GM19455 (cell line): ENCODE results near the gene ITGB7.
"Not testable (repeated sequence)": the region's sequence is repeated elsewhere in the genome, so short reads cannot be mapped to it uniquely, and the experiment has no call there.

Experiments used
- ATAC-seq: cut with Tn5 transposase; IDR thresholded peaks from one replicate; pipeline ENCODE4 v1.9.1; 2021; ENCODE audit not compliant: unreplicated experiment

Gene ITGB7

DNA sequence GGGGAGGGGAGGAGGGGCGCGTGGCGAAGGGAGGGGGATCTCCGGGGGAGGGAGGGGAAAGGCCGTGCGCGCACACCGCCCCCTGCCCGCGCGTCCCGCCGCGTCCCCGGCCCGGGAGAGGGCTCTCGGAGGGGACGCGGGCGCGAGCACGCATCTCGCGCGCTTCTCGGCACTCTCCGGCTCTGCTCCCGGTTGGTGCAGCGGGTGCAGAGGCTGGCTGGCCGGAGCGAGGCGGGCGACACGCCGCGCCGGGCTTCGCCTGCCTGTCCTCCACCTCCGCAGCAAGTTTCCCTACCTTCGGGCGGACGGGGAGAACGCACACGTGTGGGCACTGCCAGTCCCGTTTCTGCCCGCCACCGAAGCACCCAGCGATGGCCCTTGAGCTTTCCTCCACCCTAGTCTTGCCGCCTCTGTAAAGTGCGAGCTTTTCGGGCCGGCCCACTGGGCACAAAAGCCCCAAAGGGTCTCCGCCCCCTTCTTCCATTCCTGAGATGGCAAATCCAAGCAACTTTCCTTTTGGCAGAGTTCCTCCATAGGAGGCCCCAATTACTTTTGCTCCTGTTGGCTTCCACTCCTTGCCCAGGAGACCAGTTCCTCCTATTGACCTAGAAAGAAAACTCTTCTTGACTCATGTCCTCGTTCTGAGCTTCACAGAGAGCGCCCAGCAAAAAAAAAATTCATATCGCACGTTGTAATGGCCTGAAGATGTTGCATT is 26.0 kb downstream of the ITGB7 start:
- peak; percentile 53 for ATAC-seq

DNA sequence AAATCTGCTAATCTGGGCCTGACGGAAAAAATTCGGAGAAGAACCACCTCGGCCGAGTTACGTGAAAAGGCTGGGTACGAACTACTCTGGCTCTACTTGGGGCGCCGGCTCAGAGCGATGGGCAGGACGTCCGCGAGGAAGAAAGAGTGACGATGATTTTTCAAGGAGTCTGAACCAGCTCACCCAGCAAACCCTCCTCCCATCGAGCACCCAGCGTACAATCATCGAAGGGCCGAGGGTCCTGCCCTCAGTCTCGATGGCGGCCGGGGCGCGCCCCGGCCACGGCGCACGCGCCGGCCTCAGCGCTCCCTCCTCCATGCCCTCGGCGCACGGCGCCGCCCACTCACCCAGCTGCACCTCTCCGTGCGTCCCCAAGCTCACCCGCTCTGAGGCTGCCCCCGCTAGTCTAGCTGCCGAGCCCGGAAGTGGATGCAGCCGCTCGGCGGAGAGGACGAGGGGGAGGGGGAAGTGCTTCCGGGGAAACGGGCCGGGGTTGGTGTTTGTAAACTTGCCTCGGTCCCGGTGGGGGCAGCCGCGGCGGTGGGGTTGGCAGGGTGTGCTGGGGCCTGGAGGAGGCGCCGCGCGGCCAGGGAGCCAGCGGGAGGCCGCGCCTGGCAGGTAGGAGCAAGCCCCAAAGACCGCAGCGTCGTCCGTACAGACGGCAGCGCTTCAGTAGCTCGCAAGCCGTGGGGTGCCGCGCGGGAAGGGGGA is 26.7 kb downstream of the ITGB7 start, which contains the start of the genes CSAD and ZNF740:
Gene CSAD (minus strand): TSS at position 706 of the 711 bp plus-strand sequence. CDS start 7,455 bp downstream, outside the sequence.
Gene ZNF740 (plus strand): TSS at position 503 of the 711 bp plus-strand sequence. CDS start 1,262 bp downstream, outside the sequence.
- peak; percentile 94 for ATAC-seq

DNA sequence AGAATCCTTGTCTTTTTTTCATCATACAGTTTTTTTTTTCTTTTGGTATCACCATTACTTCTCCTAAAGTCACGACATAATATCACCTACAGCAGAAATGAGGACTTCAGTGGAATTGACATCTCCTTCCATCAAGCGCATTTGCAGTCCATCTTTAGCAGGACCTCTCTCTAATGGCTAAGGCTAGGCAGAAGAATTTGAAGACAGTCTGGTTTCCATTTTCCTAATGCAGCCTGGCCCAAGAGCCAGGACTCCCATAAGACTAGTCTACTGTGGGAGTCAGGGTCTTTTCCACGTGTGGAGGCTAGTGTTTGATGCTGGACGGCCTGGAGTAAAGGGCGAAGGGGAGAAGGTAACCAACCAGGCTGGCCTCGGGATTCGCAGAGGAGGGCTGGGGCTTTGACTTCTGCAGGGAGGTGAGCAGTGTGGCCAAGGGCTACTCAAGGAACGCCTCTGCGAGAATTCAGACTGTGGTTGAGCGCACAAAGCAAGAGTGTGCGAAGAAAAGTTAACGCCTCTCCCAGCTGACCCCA is 27.3 kb downstream of the ITGB7 start:
- peak; percentile 5 for ATAC-seq

DNA sequence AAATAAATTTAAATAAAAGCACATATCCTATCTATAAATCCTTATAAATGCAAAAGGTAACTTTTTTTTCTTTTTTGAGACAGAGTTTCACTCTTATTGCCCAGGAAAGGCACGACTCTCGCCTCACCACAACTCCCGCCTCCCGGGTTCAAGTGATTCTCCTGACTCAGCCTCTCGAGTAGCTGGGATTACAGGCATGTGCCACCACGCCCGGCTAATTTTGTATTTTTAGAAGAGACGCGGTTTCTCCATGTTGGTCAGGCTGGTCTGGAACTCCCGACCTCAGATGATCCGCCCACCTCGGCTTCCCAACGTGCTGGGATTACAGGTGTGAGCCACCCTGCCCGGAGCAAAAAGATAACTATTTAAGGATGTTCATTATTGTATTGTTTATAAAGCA is 28.2 kb downstream of the ITGB7 start:
- ATAC-seq = not testable (repeated sequence)

DNA sequence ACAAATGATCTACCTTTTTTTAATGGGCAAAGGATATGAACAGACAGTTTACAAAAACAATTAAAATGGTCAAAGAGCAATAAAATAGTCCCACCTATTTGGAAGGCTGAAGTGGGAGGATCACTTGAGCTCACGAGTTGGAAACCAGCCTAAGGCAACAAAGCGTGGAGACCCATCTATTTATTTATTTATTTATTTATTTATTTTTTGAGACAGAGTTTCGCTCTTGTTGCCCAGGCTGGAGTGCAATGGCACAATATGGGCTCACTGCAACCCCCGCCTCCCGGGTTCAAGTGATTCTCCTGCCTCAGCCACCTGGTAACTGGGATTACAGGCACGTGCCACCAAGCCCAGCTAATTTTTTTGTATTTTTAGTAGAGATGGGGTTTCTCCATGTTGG is 29.6 kb downstream of the ITGB7 start:
- ATAC-seq = not testable (repeated sequence)

DNA sequence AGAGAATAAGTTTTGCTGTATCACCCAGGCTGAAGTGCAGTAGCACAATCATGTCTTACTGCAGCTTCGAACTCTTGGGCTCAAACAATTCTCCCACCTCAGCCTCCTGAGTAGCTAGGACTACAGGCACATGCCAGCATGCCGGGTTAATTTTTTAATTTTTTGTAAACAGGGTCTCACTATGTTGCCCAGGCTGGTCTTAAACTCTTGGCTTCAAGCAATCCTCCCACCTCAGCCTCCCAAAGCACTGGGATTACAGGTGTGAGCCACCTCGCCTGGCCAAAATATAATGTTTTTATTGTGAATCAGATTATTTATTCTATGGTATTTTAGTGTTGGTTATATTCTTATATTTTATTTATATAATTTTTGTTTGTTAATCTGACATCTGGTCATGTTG is 30.3 kb downstream of the ITGB7 start:
- no peak for ATAC-seq

DNA sequence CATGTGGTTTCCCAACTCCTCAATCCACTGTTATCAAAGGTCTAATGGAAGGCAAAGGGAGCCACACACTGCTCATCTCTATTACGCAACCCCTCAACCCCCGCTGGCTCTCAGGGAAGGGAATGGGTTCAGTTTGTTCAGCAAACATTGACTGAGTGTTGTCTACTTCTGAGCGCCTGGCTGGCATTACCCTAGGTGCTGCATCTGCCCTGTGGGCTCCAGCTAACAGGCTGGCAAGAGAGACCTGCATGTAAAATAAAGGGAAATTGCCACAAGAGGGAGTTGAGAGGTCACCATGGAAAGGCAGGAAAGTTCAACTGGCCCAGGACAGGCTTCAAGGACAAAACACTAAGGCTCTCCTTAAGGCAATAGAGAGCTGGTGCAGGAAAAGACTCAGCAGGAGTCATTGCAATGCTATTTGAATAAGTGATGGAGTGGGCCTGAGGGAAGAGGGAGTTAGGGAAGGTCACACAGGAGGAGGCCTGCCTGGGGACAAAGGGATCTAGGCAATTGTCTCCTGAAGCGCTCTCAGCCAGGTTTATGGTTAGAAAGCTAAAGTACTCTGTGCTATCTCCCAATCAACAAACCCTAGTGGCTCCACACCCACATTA is 32.1 kb downstream of the ITGB7 start:
- ATAC-seq = no peak

DNA sequence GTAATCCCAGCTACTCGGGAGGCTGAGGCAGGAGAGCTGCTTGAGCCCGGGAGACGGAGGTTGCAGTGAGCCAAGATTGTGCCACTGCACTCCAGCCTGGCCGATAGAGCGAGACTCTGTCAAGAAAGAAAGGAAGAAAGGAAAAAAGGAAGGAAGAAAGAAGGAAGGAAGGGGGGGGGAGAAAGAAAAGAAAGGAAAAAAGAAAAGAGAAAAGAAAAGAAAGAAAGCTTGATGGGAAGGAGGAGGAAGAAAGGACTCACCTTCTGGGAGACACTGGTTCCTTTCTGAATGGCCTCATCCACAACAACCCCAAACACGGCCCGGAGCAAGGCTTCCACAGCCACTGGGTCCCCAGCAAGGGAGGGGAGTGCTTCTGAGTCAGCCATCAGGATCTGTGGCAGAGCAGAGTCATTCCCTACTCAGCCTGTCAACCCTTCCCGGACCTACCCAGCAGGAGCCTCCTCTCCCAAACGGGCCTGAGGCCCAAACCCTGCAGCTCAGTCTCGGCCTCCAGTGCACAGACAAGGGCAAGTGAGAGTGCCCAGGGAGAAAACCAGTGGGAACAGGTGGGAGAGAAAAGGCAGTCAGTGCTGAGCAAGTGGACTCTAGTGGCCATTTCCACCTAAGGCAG is 33.9 kb downstream of the ITGB7 start:
- no peak for ATAC-seq

DNA sequence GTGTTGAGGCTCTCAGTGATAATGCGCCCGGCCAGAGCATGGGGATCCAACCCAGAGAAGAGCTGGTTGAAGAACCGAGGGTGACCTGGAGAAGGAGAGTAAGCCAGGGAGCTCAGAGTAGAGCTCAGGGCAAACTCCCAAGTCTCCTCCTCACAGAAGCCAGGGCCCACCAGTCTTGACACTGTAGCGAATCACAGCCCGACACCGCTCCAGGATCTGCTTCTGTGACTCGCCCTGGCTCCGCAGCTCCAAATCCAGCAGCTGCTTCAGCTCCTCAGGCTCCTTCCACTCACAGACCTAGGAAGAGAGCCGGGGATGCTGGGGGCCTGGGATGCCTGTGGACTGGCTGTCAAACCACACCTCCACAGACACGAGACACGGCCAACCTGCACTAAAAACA is 34.7 kb downstream of the ITGB7 start:
- no peak for ATAC-seq

DNA sequence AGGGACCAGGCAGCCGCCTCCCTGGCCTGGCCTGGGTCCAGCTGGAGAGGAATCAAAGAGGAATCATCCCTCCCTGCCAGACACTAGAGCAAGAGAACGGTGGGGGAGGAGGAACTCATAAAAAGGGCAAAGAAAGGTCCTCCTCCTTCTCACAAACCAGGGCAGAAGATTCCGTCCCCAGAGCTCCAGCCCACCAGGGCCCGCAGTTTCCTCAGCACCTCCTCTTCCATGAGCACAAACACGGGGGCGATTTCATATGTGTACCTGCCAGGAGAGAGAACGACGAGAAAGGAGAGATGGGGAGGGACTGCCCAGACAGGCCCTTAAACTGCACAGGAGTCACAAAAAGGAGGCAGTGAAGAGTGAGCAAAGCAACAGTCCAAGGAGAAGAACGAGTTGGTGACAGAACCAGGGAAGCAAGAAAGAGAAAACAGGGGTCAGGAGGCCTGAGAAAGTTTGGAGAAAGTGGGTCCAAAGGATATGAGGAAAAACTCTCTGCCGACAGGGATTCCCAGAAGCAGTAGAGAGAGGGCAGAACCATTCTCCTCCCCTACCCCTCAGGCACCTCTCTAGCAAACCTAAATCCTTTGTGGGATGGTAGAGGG is 35.2 kb downstream of the ITGB7 start:
- ATAC-seq = no peak

DNA sequence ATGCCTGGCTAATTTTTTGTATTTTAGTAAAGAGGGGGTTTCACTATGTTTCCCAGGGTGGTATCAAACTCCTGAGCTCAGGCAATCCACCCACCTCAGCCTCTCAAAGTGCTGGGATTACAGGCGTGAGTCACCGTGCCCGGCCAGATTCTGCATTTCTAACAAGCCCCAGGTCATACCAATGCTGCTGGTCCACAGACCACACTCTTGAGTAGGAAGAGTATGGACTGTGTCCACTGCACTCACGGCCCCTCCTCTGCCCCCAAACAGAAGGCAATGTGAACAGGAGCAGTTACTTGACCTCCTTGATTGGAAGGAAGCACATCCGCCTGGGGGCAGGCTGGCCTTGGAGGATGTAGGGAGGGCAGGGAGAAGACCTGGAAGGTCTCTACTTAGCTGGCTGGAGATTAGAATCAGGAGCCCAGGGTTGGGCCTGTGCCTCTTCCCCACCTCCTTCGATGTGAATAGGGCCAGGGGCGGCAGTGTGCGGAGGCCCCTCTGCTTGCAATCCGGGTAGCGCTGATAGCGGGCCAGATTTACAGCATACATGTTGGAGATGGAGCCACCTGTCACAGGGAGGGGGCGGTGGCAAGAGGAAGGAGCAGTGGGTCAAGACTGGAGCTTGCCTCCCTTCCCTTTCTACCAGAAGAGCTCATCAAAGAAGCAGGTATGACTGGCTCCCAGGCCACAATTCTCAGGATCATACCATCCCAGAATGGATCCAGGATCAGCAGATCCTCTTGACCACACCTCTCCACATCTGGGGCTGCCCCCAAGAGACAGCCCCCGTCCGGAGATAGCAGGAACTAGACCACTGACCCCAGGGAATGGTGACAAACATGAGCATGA is 36.0 kb downstream of the ITGB7 start:
- ATAC-seq = no peak

DNA sequence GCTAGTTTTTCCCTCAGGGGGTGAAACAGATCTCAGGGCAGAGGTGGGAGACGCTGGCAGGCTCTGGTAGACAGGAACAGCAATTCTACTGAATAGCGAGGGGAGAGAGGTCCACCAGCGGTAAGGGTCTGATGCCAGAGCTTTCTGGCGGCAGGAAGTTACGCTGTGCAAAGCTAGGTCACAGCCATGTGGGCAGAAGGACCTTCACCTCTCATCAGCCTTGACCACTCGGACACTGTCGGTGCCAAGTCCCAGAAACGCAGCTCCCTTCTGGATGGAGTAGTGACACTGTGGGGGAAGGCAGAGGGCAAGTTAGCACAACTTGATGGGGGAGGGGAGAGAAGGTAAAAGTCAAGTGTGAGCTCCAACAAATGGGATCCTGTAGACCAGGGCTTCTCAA is 36.8 kb downstream of the ITGB7 start:
- ATAC-seq = no peak

DNA sequence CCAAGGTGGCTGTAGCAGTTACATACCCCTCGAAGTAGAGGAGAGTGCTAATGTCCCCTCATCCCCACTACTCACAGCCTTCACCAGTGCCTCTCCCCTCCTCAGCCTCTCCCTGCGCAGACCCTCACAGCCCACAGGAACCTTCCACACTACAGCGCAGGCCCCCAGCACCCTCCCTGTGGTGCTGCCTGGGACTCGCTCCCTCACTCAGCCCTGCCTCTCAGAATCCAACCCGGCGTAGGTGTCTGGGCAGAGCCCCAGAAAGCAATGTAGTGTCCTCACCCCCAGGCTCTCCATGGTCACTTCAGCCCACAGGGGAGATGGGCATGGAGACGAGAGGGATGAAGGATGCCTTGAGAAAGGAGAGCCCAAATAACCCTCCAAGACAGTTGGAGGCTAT is 37.4 kb downstream of the ITGB7 start:
- no peak for ATAC-seq

DNA sequence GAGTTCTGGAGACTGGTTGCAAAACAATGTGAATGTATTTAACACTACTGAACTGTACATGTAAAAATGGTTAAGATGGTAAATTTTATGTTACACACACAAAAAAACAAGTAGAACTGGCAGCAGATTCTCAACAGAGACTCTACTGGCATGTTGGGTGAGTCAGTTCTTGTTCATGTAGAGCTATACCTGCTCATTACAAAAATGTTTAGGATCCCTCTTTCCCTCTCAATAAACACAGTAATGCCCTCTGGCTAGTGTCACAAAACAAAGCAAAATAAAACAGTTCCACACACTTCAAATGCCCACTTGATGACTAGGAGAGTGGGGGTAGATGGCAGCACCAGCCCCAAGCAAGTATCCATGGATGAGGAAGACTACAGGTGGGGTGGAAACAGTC is 40.2 kb downstream of the ITGB7 start:
- ATAC-seq = no peak

DNA sequence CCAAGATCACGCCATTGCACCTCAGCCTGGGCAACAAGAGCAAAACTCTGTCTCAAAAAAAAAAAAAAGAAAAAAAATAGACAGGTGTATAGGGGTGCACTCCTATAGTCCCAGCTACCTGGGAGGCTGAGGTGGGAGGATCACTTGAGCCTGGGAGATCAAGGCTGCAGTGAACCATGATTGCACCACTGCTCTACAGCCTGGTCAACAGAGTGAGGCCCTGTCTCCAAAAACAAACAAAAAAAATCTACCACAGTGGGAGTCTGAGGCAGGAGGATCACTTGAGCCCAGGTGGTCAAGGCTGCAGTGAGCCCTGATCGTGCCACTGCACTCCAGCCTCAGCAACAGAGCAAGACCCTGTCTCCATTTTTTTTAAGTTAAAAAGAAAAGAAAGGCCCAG is 44.0 kb downstream of the ITGB7 start:
- not testable (repeated sequence) for ATAC-seq

DNA sequence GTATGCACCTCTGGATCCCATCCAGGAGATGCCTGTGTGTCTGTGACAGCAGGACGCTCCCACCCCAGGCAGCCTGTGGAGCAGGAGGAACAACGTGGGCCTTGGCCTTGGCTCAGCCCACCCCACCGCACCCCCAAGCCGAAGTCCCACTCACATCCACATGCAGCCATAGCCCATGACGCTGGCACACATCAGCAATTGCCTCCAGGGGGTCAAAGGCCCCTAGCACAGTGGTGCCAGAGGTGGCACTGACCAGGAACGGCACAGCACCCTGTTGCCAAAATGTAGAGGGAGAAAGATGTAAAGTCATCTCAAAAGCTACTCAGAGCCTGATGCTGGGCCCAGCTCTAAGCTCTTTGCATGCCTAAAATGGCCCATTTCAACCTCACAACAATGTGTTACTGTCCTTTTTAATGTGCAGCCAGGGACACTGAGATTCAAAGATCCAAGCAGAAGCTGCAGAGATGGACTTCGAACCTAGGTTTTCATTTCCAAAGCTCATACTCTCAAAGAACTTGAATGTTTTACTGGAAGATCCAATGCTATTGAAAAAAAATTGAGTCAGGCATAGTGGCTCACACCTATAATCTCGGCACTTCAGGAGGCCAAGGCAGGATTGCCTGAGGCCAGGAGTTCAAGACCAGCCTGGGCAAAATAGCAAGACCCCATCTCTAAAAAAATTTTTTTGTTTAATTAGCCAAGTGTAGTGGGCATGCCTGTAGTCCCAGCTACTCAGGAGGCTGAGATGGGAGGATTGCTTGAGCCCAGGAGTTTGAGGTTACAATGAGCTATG is 45.7 kb downstream of the ITGB7 start:
- ATAC-seq = no peak

DNA sequence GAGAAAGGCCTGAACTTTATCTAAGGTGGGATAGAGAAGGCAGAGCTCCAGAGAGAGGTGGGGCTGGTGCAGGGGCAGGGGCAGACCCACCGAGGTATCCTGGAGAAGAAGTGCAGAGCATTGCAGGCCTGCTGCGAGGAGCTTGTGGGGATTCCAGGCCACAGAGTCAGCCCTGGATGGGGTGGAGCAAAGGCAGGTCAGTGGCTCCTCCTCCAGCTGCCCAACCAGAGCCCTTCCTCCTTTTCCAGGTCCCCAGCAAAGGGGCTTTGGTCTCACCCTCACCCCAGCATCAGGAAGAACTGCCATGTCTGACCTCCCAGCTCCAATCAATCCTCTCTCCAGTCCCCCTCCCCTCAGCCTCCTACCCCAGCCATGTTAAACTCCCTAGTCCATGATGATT is 46.4 kb downstream of the ITGB7 start:
- ATAC-seq = no peak

DNA sequence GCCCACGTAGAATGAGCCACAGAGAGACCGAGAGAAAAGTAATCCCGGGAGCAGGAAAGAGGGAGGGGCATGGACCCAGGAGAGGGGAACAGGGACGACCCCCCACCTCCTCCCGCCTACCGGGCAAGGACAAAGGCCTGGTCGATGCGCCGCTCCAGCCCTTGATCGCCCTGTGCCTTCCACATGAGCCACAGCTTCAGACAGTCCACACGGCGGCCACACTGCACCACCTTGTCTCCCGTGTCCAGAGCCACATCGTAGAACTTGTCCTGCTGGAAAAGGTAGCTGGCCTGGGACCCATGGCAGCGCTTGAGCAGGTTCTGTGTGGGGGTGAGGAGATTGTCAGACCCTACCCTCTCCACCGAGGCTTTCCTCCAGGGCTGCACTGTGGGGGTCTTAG is 47.1 kb downstream of the ITGB7 start:
- ATAC-seq = no peak

DNA sequence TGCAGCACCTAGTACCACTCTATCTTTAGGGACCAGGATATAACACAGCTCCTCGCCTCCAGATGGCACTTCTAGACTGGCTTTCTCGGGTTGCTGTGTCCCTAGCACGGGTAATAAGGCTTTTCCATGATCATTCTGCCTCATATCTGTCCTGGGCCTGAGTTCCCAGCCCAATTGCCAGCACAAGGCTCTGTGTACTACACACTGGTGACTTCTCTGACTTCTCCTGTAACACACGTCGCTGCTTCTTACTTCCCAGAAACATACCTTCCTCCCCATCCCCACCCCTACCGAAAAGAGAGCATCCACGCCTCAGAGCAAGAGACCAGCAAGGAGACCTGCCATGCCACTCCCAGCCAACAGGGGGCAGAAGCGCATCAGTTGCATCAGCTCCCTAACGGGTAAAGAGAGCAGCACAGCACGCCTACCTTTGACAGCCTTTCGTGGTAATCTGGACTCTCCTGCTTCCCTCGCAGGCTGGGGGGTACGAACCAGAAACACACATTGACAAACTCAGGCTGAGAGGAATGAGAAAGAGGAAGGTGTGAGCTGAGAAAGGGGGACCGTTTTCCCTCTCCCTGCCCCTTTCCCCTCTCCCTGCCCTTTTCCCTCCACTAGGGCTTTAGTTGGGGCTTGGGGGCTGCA is 47.7 kb downstream of the ITGB7 start:
- peak; percentile 83 for ATAC-seq
